GM13977 (cell line): ENCODE measurements around the gene ZMIZ1.

Experiments
- DNase-seq: peaks from one replicate; pipeline ENCODE4 v3.0.0; 2012; ENCODE audit warnings: low spot score
- in situ Hi-C: fragments of 300-500 bp; cut with MboI; formaldehyde crosslinking; loops from one replicate; pipeline ENCODE4 v1.12.0; 2022; ENCODE audit warnings: low sequenced_read_pairs, low pct_unique_long_range_greater_than_20kb, mixed read lengths, inconsistent platforms; ENCODE audit not compliant: unreplicated experiment
- TF ChIP-seq, protein P1 (sequence below): IDR thresholded peaks from 2 replicates; pipeline ENCODE4 v1.5.1; 2012; ENCODE audit warnings: mild to moderate bottlenecking, control low read depth; ENCODE audit not compliant: insufficient read depth; ENCODE audit errors: extremely low read depth, missing control alignments

ZMIZ1 gene

DNA sequence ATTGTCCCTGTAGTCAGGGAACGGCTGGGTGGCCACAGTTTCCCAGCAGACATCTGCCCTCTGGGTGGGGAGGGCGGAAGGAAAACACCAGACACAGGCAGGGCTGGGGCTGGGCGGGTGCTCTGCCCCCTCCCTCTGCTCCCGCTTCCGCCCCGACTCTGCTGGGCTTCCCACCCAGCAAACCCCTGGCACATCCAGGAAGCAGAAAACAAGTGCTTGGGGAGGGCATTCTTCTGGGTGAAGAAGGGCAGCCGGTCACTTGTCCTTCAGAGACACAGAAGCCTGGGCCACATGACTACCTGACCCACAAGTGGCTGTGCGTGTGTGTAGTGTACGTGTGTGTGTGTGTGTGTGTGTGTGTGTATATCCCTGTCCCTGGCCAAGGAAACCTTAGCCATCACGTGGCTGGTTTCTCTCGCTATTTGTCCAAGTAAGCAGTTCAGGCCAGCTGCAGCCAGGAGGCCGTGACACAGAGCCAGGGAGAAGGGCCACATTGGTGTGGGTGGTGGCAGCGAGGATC, 77.9 kb downstream of the ZMIZ1 start:
- TF ChIP-seq, protein P1, sequence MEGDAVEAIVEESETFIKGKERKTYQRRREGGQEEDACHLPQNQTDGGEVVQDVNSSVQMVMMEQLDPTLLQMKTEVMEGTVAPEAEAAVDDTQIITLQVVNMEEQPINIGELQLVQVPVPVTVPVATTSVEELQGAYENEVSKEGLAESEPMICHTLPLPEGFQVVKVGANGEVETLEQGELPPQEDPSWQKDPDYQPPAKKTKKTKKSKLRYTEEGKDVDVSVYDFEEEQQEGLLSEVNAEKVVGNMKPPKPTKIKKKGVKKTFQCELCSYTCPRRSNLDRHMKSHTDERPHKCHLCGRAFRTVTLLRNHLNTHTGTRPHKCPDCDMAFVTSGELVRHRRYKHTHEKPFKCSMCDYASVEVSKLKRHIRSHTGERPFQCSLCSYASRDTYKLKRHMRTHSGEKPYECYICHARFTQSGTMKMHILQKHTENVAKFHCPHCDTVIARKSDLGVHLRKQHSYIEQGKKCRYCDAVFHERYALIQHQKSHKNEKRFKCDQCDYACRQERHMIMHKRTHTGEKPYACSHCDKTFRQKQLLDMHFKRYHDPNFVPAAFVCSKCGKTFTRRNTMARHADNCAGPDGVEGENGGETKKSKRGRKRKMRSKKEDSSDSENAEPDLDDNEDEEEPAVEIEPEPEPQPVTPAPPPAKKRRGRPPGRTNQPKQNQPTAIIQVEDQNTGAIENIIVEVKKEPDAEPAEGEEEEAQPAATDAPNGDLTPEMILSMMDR: no peak
- in situ Hi-C loops: no loop called here
- DNase-seq: no peak

DNA sequence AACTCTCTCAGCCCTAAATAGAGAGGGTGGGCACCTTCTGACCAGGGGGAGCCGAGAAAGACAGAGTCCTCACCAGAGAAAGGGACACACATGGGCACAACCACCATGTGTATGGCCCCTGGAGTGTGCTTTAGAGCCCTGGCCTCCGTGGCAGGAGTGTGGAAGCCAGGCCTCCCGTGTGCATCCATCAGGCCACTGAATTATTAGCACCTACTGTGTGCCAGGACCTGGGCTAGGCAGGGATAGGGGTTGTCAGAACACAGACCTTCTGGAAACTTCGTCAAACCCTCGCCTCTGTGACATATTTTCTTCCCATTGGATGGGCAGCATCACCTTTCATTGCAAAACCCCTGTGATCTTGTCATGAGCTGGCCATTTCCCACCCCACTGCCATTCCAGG, 78.5 kb downstream of the ZMIZ1 start:
- in situ Hi-C loops: no loop called here
- DNase-seq: no peak
- TF ChIP-seq, protein P1: no peak

DNA sequence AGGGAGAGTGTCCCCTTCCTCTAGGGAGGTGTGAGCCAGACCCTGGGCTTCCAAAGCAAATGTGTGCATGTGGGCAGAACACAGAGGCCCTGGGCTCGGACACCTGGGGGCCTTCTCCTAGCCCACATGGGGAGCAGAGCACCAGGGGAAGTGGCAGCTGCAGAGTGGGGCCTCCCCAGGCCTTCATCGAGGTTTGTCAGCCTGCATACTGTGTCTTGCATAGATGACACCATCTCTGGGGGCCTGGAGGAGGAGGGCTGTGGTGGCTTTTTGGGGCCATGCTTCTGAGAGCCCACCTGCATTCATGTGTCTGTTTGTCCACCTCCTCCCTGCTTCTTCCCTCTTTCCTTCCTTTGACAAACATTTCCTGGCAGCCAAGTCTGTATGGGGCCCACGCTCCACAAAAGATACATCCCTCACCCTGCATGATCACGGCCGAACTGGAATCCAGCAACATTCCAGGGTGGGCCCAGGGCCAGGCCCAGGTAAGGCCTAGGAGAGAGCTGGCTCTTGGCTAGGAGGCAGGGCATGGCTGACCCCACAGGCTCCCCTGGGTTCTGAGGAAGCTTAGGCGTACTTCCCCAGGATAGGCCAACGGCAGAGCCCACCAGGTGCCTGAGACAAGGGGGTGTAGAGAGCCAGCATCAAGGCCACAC, 79.2 kb downstream of the ZMIZ1 start:
- TF ChIP-seq, protein P1: no peak
- in situ Hi-C loops: no loop called here
- no peak for DNase-seq

DNA sequence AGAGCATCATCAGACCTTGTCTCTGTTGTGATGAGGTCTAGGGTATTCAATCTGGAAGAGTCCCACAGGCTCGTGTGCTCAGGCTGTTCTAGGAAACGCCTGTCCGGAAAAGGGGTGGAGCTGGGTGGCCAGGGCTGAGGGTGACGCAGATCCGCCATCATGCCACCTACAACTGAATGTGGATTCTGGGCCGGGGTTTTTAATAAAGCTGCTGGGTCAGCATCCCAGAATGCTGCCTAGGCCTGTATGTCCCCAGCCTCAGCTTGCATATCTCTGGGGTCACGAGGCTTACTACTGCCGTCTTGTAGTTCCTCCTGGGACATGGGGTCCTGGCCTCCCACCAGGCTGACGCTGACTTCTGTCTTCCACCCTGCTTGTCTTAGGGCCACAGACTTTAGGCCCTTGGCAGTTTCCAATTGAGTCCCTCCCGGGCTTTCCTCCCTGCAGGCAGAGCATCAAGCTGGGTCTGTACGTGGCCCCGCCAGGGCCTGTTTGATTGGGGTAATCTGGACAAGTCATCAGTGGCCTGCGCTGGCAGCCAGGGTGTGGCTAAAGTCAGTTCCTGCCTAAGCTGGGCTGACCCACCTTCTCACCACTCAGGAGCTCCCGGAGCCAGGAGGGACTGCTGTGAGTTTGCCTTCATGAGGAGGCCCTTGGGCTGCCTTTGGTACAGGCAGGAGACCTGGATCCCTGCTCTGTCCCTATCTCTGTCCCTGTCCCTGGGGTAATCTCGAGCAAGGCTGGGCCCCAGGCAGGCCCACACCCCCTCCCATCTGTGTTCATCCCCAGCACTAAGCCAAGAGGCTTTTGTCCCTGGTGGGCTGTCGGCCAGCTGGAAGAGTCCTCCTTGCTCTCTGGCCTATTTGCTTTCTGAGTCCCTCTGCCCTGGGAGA, 79.9 kb downstream of the ZMIZ1 start:
- in situ Hi-C loops: no loop called here
- DNase-seq: no peak
- TF ChIP-seq, protein P1: no peak

DNA sequence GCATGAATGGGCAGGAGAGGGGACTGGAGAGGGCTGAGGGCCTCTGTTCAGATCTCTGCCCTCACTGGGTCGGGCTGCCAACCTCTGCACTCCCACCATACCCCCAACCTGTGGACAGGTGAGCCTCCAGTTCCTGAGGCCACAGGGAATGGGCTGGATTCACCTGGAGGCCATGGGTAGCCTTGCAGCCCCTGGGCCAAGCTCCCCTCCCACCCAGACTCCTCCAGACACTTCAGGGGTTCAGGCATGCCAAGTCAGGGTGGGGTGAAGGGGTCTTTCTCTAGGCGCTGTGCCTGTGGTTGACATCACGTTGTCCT, 80.5 kb downstream of the ZMIZ1 start:
- no peak for DNase-seq
- in situ Hi-C loops: no loop called here
- TF ChIP-seq, protein P1: no peak

DNA sequence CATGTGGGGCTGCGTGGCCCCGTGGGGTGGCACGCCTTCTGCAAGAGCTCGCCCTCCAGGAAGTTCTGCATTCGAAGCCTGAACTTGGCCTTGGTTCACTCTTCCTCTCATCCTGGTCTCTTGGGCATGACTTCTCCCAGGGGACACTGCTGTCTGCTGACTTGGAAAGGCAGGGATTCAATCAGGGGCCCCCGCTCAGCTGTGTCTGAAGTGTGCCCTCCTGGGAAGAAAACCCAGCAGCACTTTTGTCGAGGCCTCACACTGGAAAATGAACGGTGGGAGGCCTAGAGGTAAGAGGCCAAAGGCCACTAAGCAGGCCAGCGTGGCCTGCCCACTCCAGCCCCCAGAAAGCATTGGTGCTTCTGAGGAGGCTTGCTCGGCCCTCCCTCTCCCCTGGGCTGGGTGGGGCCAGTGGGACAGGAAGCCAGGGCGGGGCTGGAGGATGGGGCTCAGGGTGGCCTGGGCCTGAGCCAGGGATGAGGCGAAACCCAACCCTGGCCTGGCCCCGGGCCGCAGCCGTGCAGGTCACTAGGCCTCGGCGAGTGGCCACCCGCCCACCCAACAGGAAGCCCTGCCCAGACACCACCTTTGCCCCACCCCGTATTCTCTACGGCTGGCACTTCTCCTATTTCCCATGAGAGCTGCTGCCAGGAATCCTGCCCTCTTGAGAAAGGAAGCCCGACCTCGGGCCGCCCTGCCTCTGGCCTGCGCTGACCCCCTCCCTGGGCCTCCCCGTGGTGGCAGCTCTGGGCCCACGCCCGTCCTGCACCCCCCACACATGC, 81.1 kb downstream of the ZMIZ1 start:
- in situ Hi-C loops: no loop called here
- TF ChIP-seq, protein P1: no peak
- peak; percentile 80 for DNase-seq
